Measurements from ENCODE around the gene TBL1X. TPM values are rescaled to one million over a fixed set of nuclear protein-coding genes. Genes with fewer than 3 reads are reported as not detected.

The TBL1X gene
- total and polyA plus RNA-seq, 2 of the 8 experiments (the other 6 are each of a cell fraction or from before 2014, with no cell fraction given): 13.3 to 25.6 TPM

DNA sequence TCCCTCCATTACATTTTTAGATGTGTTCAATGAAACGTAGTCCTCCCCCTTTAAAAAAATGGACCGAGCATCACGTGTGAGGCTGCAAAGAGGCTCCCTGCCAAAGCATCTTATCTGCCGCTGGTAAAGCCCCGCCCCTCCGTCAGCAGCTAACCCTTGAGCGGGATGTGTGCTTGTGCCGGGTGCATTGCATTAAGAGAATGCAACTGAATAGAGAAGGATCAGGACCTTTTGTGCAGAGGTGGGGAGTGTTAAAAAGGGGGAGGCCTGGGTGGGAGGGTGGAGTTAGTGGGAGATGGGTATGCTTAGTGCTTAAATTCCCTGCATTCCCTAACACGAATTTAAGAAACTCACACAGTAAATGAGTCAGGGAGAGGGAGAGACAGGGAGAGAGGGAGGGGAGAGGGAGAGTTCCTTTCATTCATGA lies 66.0 kb downstream of the TBL1X start:
- POLR2A ChIA-PET (ENCODE audit: partially characterized antibody): interaction anchor here (0.6 kb wide), 1 partner anchor 545 kb away, joined by 3 read pairs; no protein-coding TSS in a partner anchor
- Histone ChIP-seq H4K8ac (ENCODE audit: extremely low read depth, insufficient read depth, low read length) (no peak overlapping the region), H3K4me2 (ENCODE audit: insufficient read depth in 1 of 2, low read depth in 2 of 2, low read length in 2 of 2) (peak overlapping the region; percentile 21 to 43; a peak in 1 of 4 replicates), H3K14ac (ENCODE audit: insufficient read length) (no peak overlapping the region), H2BK20ac (ENCODE audit: low read length) (no peak overlapping the region), H3K4me3 (ENCODE audit: extremely low read depth in 1 of 4, insufficient read depth in 2 of 4, low read depth in 3 of 4, low read length in 4 of 4) (peak overlapping the region in 1 of 4 experiments; percentile 30; a peak in 2 of 8 replicates), H3K9me3 (ENCODE audit: insufficient read depth in 2 of 2, low read depth in 1 of 2, low read length in 1 of 2) (no peaks in the 10 kb centered on the region), H4K91ac (replicated peaks; ENCODE audit: insufficient read length, low read length) (no peak overlapping the region), H3K79me2 (ENCODE audit: control insufficient read depth in 1 of 2, insufficient read depth in 2 of 2, low read length in 2 of 2) (peaks cover 0 to 43% of the 10 kb centered on the region in 2 experiments; a peak in 2 of 4 replicates), H3K18ac (ENCODE audit: extremely low read depth, low read length) (no peak overlapping the region), H3K9ac (replicated peaks in 1 of 4; ENCODE audit: extremely low read depth in 1 of 4, low read depth in 3 of 4, low read length in 3 of 4) (no peak overlapping the region), H2BK5ac (ENCODE audit: low read depth, low read length) (no peak overlapping the region), H2AFZ (ENCODE audit: low read length) (no peak overlapping the region), H3K27ac (ENCODE audit: low read depth, low read length) (no peak overlapping the region), H3K23me2 (ENCODE audit: low read depth, low read length) (peaks cover 2% of the 10 kb centered on the region; the same call in 1 of the 2 replicates), H2BK15ac (ENCODE audit: low read length) (no peak overlapping the region), H3K56ac (replicated peaks; ENCODE audit: insufficient read length, low read depth, low read length) (no peak overlapping the region), H2BK12ac (ENCODE audit: low read depth, low read length) (no peak overlapping the region), H3K27me3 (replicated peaks in 1 of 4; ENCODE audit: control insufficient read depth in 3 of 4, extremely low read depth in 1 of 4, insufficient read depth in 3 of 4, low read length in 3 of 4) (no peaks in the 10 kb centered on the region), H3K36me3 (ENCODE audit: control insufficient read depth in 2 of 4, insufficient read depth in 4 of 4, low read length in 3 of 4) (no peaks in the 10 kb centered on the region), H3K79me1 (ENCODE audit: low read depth, low read length) (no peaks in the 10 kb centered on the region), H2BK120ac (replicated peaks; ENCODE audit: low read depth, low read length) (no peak overlapping the region), H3K23ac (ENCODE audit: insufficient read length) (no peak overlapping the region), H3K4me1 (replicated peaks in 1 of 4; ENCODE audit: control insufficient read depth in 3 of 4, insufficient read depth in 4 of 4, low read length in 3 of 4) (peaks cover 1 to 39% (median 14%) of the 10 kb centered on the region in 4 experiments; a peak in 6 of 7 replicates), H4K5ac (ENCODE audit: insufficient read length, low read depth, low read length) (no peak overlapping the region), H3K4ac (replicated peaks; ENCODE audit: insufficient read length, low read depth, low read length) (no peak overlapping the region), H2AK5ac (ENCODE audit: low read depth, low read length) (no peak overlapping the region), H4K20me1 (replicated peaks in 1 of 2; ENCODE audit: control insufficient read depth in 1 of 2, insufficient read depth in 2 of 2, low read length in 2 of 2) (peaks cover 0 to 2% of the 10 kb centered on the region in 2 experiments)
- CTCF ChIA-PET (ENCODE audit: partially characterized antibody): no interaction called here
- peak; percentile 53 to 84 for DNase-seq (ENCODE audit: low read depth in 1 of 2, low spot score in 2 of 2)
- 2% methylated on average over 8 of the region's 9 CpGs; no CpG with 5 or more reads in 1 of the 2 experiments for WGBS, 2 experiments (ENCODE audit: extremely low coverage in 1 of 2, insufficient coverage in 1 of 2, insufficient read length in 1 of 2, insufficient replicate concordance in 2 of 2, low coverage in 1 of 2, low lambda C conversion rate in 2 of 2, missing lambda C conversion rate in 1 of 2)
- peak; percentile 93 for FAIRE-seq
- TF ChIP-seq RBBP5 (IDR thresholded peaks at IDR 0.05; ENCODE audit: borderline replicate concordance, low read depth, low read length) (no peak), GABPA (IDR thresholded peaks at IDR 0.05; ENCODE audit: borderline replicate concordance, insufficient read depth, low read length) (no peak), RNF2 (IDR thresholded peaks at IDR 0.05; ENCODE audit: borderline replicate concordance, low read depth, low read length, missing control alignments, poor library complexity, severe bottlenecking) (no peak), CHD2 (IDR thresholded peaks at IDR 0.05; ENCODE audit: low read length) (no peak), RAD21 (IDR thresholded peaks at IDR 0.05 in 1 of 2, conservative IDR thresholded peaks at IDR 0.05 in 1 of 2; ENCODE audit: low read depth in 2 of 2, low read length in 2 of 2) (no peak), BCL11A (IDR thresholded peaks at IDR 0.05; ENCODE audit: low read depth in 2 of 2, low read length in 2 of 2) (no peak), ATF3 (IDR thresholded peaks at IDR 0.05; ENCODE audit: insufficient read depth, low read depth, low read length) (no peak), TAF1 (IDR thresholded peaks at IDR 0.05; ENCODE audit: low read depth, low read length) (peak; percentile 50; the same call in 1 of the 2 replicates), MAFK (IDR thresholded peaks at IDR 0.05; ENCODE audit: low read depth, low read length) (no peak), NRF1 (IDR thresholded peaks at IDR 0.05; ENCODE audit: low read depth, low read length) (no peak), CHD1 (IDR thresholded peaks at IDR 0.05; ENCODE audit: low read depth, low read length) (no peak), HDAC6 (IDR thresholded peaks at IDR 0.05; ENCODE audit: low read depth, low read length) (no peak), KDM5A (IDR thresholded peaks at IDR 0.05; ENCODE audit: low read length) (no peak)

All from H1 (cell line).